ENCODE measurements around the gene PRICKLE4.

The PRICKLE4 gene

DNA sequence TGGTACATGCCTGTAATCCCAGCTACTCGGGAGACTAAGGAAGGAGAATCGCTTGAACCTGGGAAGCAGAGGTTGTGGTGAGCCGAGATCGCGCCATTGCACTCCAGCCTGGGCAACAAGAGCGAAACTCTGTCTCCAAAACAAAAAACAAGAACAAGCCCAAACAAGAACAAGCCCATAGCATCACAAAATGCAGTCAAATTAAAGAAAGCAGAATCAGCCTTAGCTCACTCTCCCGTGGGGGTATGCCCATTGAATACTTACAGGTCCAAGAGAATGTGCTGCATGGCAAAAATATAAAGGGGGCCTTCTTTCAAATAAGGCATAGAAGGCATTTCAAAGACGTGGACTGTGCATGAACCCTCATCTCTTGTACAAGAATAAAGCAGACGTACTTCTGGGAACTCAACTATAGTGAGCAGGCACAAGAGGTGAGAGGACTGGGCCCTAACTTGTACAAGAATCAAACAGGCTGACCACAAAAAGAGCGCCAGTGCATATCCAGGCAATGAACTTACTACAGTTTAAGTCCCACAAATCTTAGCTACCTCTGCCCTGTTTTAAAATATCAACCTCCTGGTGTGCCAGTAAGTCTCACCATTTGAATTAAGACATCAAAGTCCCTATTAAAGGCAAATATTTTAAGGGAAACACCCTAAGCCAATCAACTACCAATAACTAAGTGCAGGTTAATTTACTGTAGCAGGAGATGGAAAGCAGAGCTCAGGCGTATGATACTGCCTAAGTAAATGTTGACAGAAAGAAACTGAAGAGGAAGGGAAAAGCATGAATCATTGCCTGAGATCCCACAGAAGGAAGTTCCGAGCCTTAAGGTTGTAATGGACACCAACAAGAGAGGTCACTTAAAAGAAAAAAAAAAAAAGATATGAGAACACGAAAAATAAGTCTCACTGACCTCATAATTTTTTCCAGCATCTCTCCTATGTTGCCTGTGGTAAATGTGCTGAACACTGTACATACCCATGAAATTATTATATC is 44.3 kb downstream of the PRICKLE4 start:
- H3K27ac Mint-ChIP-seq, result no peak overlapping the region
- no peak overlapping the region for H3K4me3 Mint-ChIP-seq
- no peaks in the 10 kb centered on the region for H3K36me3 Mint-ChIP-seq (ENCODE audit: low read depth)
- H3K9me3 Mint-ChIP-seq, result no peaks in the 10 kb centered on the region
- H3K27me3 Mint-ChIP-seq (ENCODE audit: low read depth), result no peaks in the 10 kb centered on the region
- TF ChIP-seq, protein P1, sequence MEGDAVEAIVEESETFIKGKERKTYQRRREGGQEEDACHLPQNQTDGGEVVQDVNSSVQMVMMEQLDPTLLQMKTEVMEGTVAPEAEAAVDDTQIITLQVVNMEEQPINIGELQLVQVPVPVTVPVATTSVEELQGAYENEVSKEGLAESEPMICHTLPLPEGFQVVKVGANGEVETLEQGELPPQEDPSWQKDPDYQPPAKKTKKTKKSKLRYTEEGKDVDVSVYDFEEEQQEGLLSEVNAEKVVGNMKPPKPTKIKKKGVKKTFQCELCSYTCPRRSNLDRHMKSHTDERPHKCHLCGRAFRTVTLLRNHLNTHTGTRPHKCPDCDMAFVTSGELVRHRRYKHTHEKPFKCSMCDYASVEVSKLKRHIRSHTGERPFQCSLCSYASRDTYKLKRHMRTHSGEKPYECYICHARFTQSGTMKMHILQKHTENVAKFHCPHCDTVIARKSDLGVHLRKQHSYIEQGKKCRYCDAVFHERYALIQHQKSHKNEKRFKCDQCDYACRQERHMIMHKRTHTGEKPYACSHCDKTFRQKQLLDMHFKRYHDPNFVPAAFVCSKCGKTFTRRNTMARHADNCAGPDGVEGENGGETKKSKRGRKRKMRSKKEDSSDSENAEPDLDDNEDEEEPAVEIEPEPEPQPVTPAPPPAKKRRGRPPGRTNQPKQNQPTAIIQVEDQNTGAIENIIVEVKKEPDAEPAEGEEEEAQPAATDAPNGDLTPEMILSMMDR (IDR thresholded peaks at IDR 0.05; ENCODE audit: unreplicated experiment in 3 of 3), result no peak
- H3K4me1 Mint-ChIP-seq, result no peaks in the 10 kb centered on the region

DNA sequence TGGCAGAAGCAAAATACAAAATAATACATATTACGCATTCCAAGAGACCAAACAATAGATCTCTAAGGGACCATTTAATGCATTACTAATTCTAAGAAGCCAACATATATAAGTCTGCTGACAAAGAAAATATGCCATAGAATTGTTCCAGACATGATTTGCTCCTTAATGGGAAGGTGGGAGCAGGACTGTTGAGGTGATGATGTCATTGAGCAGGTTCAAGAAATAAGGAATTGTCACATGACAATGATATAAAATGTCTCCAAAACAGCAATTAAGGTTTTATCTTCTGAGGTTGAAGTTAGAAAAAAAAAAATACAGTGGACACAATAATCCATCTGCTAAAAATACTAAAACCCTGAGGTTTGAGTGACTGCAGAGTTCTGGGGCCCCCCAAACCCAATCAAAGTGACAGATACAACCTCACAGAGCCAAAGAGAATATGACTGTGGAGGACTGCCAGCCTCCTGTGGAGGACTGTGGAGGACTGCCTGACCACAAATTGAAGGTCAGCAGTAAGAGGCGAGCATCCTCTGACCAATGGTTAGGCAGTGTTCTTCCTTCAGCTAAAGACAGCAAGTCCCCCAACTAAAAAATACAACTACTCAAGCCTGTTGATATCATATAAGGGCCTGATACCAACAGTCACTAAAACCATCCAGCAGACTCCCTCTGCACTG is 45.9 kb downstream of the PRICKLE4 start:
- TF ChIP-seq, protein P1 (IDR thresholded peaks at IDR 0.05; ENCODE audit: unreplicated experiment in 3 of 3), result no peak
- Mint-ChIP-seq H3K27me3 (ENCODE audit: low read depth) (no peaks in the 10 kb centered on the region), H3K4me1 (no peaks in the 10 kb centered on the region), H3K9me3 (no peaks in the 10 kb centered on the region), H3K4me3 (no peak overlapping the region), H3K36me3 (ENCODE audit: low read depth) (peaks cover under 1% of the 10 kb centered on the region), H3K27ac (no peak overlapping the region)

DNA sequence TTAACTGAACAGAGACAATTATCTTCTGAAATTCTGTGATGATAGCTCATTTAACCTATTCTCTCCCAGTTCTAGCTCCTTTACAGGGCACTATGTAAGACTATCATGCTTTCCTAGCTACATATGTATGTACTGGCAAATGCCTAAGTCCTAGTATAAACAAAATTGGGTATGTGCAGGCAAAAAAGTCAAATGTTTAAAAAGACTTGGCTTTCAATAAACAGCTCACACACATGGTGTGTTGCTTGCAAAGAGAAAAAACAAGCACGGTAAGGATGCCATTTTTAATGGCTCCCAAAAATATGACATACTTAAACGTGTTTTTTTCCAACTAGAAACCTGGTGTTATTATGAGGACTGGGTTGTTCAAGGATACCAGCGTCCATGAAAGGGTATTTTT is 51.7 kb downstream of the PRICKLE4 start:
- Mint-ChIP-seq H3K27ac (no peak overlapping the region), H3K4me1 (peaks cover 9% of the 10 kb centered on the region), H3K4me3 (no peak overlapping the region), H3K27me3 (ENCODE audit: low read depth) (no peaks in the 10 kb centered on the region), H3K36me3 (ENCODE audit: low read depth) (peaks cover 4% of the 10 kb centered on the region), H3K9me3 (no peaks in the 10 kb centered on the region)
- TF ChIP-seq, protein P1 (IDR thresholded peaks at IDR 0.05; ENCODE audit: unreplicated experiment in 3 of 3), result no peak

DNA sequence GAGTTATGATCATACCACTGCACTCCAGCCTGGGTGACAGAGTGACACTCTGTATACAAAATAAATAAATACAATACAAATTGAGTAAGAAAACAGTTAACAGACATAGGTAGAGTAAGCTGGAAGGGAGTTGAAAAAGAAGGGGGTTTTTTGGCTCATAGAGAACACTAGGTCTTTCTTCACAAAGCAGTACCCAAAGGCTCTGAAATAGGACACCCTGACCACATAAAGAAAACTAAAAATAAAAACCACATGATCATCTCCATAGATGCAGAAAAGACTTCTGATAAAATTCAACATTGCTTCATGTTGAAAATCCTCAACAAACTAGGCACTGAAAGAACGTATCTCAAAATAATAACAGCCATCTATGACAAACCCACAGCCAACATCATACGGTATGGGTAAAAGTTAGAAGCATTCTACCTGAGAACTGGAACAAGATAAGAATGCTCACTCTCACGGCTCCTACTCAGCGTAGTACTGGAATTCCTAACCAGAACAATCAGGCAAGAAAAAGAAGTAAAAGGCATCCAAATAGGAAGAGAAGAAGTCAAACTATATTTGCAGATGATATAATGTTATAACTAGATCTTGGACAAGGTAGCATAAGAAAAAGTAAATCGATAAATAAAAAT is 55.6 kb downstream of the PRICKLE4 start:
- Mint-ChIP-seq H3K36me3 (ENCODE audit: low read depth) (peaks cover 10% of the 10 kb centered on the region), H3K27ac (peak overlapping the region in 1 of 3 experiments; percentile 11), H3K9me3 (no peaks in the 10 kb centered on the region), H3K27me3 (ENCODE audit: low read depth) (no peaks in the 10 kb centered on the region), H3K4me3 (no peak overlapping the region), H3K4me1 (peaks cover 9% of the 10 kb centered on the region)
- TF ChIP-seq, protein P1 (IDR thresholded peaks at IDR 0.05; ENCODE audit: unreplicated experiment in 3 of 3), result no peak

DNA sequence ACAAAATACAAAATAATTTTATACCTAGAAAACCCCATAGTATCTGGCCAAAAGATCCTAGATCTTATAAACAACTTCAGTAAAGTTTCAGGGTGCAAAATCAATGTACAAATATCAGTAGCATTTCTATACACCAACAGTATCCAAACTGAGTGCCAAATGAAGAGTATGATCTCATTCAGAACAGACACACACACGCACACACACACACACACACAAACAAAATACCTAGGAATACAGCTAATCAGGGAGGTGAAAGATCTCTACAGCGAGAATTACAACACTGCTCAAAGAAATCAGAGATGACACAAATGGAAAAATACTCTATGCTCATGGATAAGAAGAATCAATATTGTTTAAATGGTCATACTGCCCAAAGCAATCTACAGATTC is 56.1 kb downstream of the PRICKLE4 start:
- Mint-ChIP-seq H3K27ac (peak overlapping the region in 1 of 3 experiments; percentile 11), H3K36me3 (ENCODE audit: low read depth) (peaks cover 11% of the 10 kb centered on the region), H3K4me1 (peaks cover 9% of the 10 kb centered on the region), H3K9me3 (no peaks in the 10 kb centered on the region), H3K4me3 (no peak overlapping the region), H3K27me3 (ENCODE audit: low read depth) (no peaks in the 10 kb centered on the region)
- TF ChIP-seq, protein P1 (IDR thresholded peaks at IDR 0.05; ENCODE audit: unreplicated experiment in 3 of 3), result no peak

Measured in nephron (organoid).